Superior temporal gyrus (tissue), 1 donor: ENCODE data around the gene SHISA6.

Experiments used
- DNase-seq: peaks from one replicate; pipeline ENCODE4 v3.0.0-alpha.2; 2016; ENCODE audit errors: extremely low spot score

SHISA6 gene

GRCh38 chr17:11538366-11538765 is 297.4 kb downstream of the SHISA6 start:
- DNase-seq: no peak

- no peak for DNase-seq
Measured at GRCh38 chr17:11539637-11540036, 298.6 kb downstream of the SHISA6 start.

- no peak for DNase-seq
Measured at GRCh38 chr17:11545002-11545401, 304.0 kb downstream of the SHISA6 start.

- no peak for DNase-seq
Measured at GRCh38 chr17:11545696-11546095, 304.7 kb downstream of the SHISA6 start.

- no peak for DNase-seq
Measured at GRCh38 chr17:11547853-11548252, 306.8 kb downstream of the SHISA6 start.

GRCh38 chr17:11548398-11548797 is 307.4 kb downstream of the SHISA6 start:
- DNase-seq: no peak

- no peak for DNase-seq
Measured at GRCh38 chr17:11550431-11550830, 309.4 kb downstream of the SHISA6 start.

GRCh38 chr17:11551442-11551841 is 310.4 kb downstream of the SHISA6 start:
- DNase-seq: no peak

- no peak for DNase-seq
Measured at GRCh38 chr17:11553135-11553534, 312.1 kb downstream of the SHISA6 start.

GRCh38 chr17:11554042-11554441 is 313.0 kb downstream of the SHISA6 start:
- peak; percentile 53 for DNase-seq

- DNase-seq: no peak
Measured at GRCh38 chr17:11554542-11554941, 313.5 kb downstream of the SHISA6 start.

- DNase-seq: no peak
Measured at GRCh38 chr17:11555530-11555929, 314.5 kb downstream of the SHISA6 start.

- DNase-seq: no peak
Measured at GRCh38 chr17:11557727-11558452, 316.9 kb downstream of the SHISA6 start.

GRCh38 chr17:11558681-11559234 is 317.7 kb downstream of the SHISA6 start:
- no peak for DNase-seq

- no peak for DNase-seq
Measured at GRCh38 chr17:11559601-11560000, 318.6 kb downstream of the SHISA6 start.

- DNase-seq: no peak
Measured at GRCh38 chr17:11561281-11561680, 320.3 kb downstream of the SHISA6 start.

GRCh38 chr17:11561702-11562101 is 320.7 kb downstream of the SHISA6 start:
- no peak for DNase-seq

GRCh38 chr17:11564589-11565380 is 323.8 kb downstream of the SHISA6 start:
- no peak for DNase-seq

- DNase-seq: no peak
Measured at GRCh38 chr17:11565591-11565990, 324.6 kb downstream of the SHISA6 start.

- no peak for DNase-seq
Measured at GRCh38 chr17:11578998-11579397, 338.0 kb downstream of the SHISA6 start.

- no peak for DNase-seq
Measured at GRCh38 chr17:11580677-11581076, 339.7 kb downstream of the SHISA6 start.

GRCh38 chr17:11582217-11582616 is 341.2 kb downstream of the SHISA6 start:
- no peak for DNase-seq
